GM12875 (cell line): Measurements from ENCODE around the gene ASTN2.

ENCODE experiments used
- H3K4me3 ChIP-seq: one replicate; pipeline ENCODE4 v1.5.1; 2011; ENCODE audit warnings: low read depth, low read length, control low read depth
- CTCF ChIP-seq: IDR thresholded peaks from 2 replicates; pipeline ENCODE4 v1.5.1; 2011; ENCODE audit warnings: low read depth, mild to moderate bottlenecking, control low read depth, inconsistent platforms, low read length, moderate library complexity, borderline replicate concordance; ENCODE audit not compliant: insufficient read depth

The ASTN2 gene

GRCh38 chr9:116716438-116716837 is 698.4 kb downstream of the ASTN2 start:
- TF ChIP-seq CTCF, result no peak
- no peak overlapping the region for H3K4me3 ChIP-seq

GRCh38 chr9:116715751-116716150 is 699.1 kb downstream of the ASTN2 start:
- no peak overlapping the region for H3K4me3 ChIP-seq
- TF ChIP-seq CTCF, result no peak

- no peak for TF ChIP-seq CTCF
- no peak overlapping the region for H3K4me3 ChIP-seq
These were observed 701.6 kb downstream of the ASTN2 start for GRCh38 chr9:116713271-116713670.

GRCh38 chr9:116712781-116713180 is 702.1 kb downstream of the ASTN2 start:
- no peak overlapping the region for H3K4me3 ChIP-seq
- TF ChIP-seq CTCF, result no peak

- H3K4me3 ChIP-seq, result no peak overlapping the region
- no peak for TF ChIP-seq CTCF
These were observed 708.3 kb downstream of the ASTN2 start for GRCh38 chr9:116706310-116707290.

- no peak overlapping the region for H3K4me3 ChIP-seq
These were observed 709.3 kb downstream of the ASTN2 start for GRCh38 chr9:116705531-116705930.

More at GRCh38 chr9:116705531-116705930, 709.3 kb downstream of the ASTN2 start:
- TF ChIP-seq CTCF, result no peak
